SHP77 (cell line): ENCODE measurements around the gene MERTK.
"Not testable (repeated sequence)": the region's sequence is repeated elsewhere in the genome, so short reads cannot be mapped to it uniquely, and the experiment has no call there.

Experiments
- DNase-seq, 2 experiments: peaks; one replicate each; lab custom pipeline; 2025; lab: John Stamatoyannopoulos, UW

The MERTK gene

DNA sequence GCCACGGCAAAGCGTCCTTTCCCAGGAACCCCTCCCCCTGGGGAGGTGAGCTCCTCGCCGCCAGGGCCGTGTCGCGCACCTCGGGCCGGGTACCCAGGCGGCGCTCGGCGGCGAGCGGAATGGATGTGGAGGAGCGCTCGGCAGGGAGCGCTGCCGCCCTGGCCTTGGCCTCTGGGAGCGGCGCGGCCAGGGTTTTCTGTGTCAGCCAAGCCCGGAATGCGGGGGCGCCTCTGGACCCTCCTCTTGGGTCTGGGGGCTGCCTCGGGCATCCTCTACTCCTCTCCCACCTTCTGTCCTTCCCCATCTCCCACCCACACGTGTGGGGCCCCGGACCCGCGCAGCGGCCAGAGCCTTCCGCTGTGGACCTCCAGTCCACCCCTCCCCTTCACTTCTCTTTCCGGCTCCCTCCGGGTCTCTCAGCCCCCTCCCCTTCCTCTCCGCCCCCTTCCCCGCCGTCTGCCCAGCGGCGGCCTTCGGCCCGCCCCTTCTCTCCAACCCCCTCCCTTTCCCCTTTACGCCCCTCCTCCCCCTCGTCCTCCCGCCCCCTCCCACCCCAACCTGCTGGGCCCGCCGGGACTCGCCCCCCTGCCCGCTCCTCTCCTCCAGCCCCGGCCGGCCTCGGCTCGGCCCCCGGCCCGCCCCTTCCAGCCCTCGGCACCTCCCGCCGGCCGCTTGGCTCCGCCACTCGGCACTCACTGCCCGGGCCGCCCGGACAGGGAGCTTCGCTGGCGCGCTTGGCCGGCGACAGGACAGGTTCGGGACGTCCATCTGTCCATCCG is at the start of gene MERTK:
TSS of gene MERTK (plus strand) at position 684 of the 779 bp plus-strand sequence. CDS start 129 bp downstream, outside the sequence.
- DNase-seq = peak; percentile 78 to 83

DNA sequence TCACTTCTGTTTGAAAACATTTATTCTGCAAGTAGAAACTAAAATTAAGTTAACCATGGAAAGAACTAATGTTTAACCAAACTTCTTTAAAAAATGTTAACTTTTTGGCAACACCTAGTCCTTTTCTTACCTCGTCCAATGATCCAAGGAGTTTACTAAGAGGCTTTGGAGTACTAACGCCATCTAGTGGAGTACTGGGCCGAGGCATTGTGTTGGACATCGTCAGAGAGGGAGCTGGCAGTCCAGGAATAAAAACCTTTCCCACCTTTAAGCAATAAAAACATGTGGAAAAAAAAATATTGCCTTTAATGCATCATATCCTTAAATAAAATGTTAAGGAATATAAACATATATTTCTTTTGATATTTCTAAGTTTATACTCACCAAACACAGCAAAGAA is 47.8 kb upstream of the MERTK start:
- DNase-seq = peak; percentile 4 to 13

DNA sequence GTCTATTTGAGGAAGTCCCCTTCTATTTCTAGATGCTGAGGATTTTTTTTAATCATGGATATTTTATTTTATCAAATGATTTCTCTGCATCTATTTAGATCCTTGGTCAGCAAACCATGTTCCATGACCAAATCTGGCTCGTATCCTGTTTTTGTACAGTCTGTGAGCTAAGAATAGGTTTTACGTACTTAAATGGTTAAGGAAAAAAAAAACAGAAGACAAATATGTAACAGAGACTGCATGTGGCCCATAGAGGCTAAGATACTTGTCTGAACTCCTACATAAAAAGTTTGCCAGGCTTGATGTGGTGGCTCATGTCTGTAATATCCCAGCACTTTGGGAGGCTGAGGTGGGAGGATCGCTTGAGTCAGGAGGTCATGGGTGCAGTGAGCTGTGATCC is 45.9 kb upstream of the MERTK start:
- not testable (repeated sequence) for DNase-seq

DNA sequence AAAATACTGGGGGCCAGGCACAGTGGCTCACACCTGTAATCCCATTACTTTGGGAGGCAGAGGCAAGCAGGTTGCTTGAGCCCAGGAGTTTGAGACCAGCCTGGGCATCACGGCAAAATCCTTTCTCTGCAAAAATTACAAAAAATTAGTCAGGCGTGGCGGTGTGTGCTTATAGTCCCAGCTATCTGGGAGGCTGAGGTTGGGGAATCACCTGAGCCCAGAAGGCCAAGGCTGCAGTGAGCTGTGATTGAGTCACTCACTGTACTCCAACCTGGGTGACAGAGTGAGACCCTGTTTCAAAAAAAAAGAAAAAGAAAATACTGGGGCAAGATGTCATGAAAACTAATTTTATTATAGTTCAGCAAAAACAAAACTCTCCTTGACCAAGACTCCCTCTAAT is 38.4 kb upstream of the MERTK start:
- not testable (repeated sequence) for DNase-seq

DNA sequence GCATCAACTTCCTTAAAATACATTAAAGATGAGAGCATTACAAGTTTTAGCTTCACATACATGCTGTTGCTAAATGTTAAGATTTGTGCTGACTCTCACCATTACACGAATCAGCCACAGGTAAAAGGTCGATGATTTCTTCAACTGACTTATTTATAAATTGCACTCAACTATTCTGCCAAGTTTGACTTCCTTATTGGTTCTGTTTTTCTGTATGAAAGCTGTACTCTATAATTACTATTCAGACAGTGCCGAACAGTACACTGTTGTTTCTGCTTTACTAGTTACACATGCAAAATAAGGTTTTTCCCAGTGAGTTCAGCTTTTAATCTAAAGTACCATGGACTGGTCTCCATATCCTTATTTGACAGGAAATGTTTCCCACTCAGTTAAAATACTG is 33.3 kb upstream of the MERTK start:
- DNase-seq = not testable (repeated sequence)

DNA sequence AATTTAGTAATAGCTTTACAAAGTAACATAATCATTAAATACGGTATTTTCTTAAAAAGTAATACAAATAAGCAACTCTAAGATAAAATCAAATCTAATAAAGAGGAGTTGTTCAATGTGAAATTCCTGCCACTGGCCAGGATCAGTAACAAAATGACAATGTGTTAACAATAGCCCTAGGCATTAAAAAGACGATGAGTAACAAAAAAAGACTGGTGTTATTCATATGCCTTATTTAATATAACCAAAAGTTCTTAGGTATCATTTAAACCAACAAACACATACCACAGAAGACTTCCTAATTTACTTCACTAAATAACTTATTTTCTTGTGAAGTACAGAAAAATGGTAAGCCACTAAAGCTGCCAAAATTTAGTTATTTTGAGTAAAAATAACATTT is 25.6 kb upstream of the MERTK start:
- DNase-seq = not testable (repeated sequence)

DNA sequence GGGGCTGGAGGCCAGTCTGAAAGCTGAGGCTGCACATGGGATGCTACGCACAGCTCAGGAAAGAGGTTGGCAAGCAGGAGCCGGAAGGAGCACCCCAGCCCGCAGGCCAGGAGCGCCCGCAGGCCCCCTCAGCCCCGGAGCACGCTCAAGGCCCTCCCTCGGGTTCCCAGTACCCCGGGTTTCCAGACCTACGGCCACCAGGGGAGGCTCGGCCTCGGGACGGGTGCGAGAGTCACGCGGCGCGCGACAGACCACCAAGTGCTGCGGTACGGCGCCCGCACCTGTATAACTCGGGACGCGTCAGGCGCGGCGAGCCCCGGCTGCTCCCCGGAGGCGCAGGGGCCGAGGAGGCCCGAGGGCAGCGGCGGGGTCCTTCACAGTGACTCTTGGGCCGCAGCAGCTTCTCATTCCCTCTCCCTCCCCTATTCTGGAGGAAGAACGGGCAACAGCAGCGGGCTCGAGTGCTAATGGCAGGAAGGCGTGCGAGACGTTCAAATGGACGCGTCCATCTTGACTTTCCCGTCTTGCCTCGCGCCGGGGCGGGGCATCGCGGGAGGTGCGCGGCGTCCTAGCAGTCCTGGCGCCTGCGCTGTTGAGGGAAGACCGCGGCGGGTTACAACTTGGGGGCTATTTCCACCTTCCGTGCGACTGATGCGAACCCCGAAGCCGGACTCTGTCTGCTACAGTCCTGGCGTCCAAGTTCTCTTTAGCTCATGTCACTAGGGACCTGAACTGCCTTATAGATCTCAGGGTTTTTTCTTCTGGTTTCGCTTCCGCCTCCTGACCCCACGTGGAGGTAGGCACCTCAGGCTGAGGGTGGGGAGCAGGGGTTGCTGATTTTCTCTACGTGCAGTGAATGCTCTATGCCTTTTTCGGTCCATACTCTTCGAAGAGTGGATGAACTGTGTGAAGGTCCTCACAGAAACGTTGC is 14.5 kb upstream of the MERTK start, which contains the start of gene ANAPC1:
TSS of gene ANAPC1 (minus strand) at position 533 of the 931 bp plus-strand sequence. CDS start 3,368 bp downstream, outside the sequence.
- peak; percentile 75 to 88 for DNase-seq

DNA sequence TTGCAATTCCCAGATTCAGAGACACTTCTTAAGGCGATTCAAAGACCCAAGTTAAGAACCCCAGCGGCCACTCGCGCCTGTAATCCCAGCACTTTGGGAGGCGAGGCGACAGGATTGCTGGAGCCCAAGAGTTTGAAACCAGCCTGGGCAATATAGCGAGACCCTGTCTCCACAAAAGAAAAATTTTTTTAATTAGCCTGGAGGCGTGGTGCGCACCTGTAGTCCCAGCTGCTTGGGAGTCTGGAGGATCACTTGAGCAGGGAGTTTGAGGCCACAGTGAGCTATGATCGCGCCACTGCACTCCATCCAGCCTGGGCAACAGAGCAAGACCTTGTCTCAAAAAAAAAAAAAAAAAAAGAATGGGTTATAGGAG is 13.8 kb upstream of the MERTK start:
- DNase-seq = peak in 1 of 2 experiments; percentile 26

DNA sequence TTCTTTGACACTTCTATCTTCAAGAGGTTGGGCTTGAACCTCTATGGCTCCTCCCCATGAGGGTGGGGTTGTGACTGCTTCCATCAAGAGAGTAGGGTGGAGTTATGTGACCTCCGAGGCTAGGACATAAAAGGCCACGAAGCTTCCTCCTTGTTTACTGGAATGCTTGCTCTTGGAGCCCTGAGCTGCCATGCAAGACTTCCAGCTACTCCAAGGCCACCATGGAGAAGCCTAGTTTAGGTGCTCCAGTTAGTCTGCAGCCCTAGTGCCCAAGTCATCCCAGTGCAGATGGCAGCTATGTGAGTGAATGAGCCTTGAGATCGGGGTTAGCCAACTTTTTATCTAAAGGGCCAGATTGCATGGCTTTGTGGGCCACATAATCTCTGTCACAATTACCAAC is 2.4 kb upstream of the MERTK start:
- DNase-seq = no peak

DNA sequence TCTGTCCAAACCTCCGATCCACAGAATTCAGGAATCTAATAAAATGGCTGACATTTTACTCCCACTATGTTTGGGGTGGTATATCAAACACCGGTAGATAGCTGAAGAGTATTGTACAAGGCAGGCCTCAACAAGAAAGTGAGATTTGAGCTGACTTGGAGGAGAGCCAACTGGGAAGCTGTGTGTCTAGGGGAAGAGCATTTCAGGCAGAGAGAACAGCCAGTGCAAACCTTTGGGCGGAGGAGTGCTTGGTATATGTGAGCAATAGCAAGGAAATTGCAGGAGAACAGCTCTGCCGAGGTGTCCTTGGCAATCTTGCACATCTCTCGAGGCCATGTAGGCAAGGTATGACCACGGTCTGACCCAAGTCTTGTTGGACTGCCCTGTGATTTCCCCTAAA is 1.8 kb upstream of the MERTK start:
- DNase-seq = no peak

DNA sequence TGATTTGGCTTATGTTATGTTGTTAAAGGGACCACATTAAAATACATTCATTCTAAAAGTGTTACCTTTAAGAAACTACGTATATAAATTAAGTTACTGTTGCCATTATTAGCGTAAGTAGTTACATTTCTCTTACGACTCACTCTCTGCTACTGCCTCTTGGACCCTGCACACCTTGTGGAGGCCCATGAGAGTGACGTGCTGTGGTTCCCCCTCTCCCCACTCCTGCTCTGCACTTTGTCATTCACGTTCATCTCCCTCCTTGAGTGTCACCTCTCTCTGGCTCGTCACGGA is 830 bp upstream of the MERTK start:
- DNase-seq = no peak

DNA sequence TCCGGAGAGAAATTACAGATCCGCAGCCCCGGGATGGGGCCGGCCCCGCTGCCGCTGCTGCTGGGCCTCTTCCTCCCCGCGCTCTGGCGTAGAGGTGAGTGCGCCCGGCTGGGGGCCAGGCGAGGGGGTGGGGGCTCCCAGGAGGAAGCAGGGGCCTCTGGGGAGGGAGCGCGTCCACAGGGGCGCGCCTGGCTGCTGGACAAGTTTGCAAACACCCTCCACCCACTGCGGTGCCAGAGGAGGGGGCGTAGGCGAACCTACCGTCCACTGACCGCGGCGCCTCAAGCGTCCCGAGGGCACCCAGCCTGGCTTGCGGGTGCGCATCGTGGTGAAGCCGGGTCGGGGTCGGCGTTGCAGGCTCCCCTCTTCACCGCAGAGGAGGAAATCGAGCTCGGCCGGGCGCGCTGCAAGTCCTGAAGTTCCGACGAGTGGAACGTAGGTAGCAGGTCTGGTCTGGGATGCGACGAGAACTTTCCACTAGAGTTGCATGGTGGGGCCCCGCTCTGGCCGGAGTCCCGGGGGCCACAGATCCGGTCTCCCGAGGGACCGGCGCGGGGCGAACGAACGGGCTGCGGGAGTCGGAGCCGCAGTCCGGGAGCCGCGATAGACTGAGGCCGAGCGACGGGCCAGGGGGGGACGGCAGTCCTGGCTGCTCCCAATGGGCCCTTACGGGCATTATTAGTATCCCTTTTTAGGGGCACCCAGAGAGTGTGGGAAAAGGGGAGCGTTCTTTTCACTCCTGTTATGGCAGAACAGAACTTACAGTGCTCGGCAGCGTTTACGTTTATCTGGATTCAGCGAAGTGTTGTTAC is 502 bp downstream of the MERTK start:
- DNase-seq = no peak

DNA sequence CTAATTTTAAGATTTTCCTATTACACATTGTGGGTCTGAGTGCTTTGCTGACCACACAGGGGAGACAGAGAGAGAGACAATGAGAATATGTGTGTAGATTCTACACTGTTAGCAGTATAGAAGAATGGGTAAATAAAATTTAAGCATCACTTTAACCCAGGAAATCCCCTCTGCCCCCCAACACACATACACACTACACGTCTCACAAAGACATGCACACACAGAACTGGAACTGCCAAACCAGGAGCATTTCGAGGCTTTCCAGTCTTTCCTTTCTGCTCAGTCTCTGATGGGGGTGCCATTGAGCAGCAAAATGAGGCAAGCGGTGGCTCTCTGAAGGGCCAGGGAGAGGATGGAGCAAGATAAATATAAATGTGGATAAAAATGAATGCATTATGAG is 2.5 kb downstream of the MERTK start:
- peak; percentile 12 to 44 for DNase-seq

DNA sequence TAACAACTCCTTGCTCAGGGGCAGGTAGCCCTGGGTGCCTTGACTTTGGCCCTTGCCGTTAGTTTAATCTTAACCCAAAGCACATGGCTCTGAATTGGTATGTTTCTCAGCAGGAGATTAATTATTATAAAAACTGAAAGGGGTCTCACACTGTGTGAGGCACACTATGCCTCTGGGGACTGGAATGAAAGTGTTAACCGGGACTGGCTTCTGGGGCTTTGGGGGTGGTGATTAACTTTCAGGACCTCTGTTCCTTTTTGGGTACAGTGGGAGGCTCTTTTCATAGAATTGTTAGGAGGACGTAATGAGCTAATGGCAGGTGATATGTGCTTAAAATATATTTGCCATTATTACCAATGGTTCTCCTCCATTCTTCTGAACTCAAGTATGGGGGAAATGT is 5.1 kb downstream of the MERTK start:
- no peak for DNase-seq

DNA sequence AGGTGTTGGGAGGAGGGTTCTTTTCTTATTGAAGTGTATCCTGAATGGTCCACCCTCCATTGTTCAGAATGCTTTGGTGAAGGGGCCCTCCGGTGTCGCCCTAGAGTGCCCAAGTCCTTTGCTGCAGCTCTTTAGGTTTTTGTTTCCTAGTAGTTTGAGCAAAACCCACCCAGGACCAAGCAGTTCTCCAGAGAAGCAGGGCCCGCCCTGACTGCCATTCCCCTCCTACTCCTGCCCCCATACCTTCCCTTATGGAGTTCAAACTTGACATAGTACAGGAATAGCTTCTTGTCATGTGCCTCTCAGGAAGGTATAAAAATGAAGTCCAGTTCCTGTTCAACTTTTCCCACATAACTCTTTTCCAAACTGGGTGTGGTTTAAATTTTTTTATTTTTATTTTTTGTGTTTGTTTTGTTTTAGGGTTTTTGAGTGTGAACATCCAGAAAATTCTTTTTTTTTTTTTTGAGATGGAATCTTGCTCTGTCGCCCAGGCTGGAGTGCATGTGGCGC is 5.6 kb downstream of the MERTK start:
- no peak for DNase-seq

DNA sequence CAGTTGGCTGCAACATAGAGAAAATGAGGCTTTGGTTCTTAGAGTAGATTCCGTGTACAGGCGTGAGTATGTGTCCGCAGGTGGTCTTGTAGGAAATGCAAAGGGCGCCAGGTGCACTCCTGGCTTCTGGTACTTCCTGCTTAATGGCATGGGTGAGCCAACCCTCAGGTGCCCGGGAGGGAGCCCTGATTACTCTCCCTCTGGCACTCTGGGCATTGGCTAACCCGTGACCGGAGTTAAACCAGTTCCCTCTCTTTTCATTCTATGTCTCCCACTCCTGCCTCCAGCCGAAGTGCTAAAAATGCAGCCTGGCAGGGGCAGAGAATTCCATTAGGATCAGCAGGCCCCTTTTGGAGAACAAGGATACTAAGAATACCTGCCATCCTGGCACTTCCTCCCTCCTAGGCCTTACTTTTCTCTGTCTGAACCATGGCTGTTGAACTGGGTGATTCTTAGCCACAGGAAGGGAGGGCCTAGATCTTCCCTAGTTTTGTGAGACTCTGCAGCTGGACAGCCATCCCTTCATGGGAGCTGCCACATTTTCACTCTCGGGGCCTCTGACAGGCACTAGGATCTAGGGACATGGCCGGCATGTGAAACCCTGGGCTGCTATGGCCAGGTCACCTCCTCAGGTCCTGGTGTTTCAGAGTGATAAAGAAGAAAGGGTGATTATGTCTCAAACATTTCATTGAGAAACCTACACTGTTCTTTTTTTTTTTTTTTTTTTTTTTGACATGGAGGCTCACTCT is 6.5 kb downstream of the MERTK start:
- no peak for DNase-seq

DNA sequence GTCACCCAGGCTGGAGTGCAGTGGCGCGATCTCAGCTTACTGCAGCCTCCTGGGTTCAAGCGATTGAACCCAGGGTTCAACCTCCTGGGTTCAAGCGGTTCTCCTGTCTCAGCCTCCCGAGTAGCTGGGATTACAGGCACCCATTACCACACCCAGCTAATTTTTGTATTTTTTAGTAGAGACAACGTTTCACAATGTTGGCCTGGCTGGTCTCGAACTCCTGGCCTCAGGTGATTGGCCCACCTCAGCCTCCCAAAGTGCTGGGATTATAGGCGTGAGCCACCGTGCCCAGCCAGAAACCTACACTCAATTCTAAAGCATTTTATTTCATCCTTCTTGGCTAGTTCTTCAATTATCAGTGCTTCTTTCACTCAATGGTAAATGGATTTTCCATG is 7.1 kb downstream of the MERTK start:
- DNase-seq = not testable (repeated sequence)

DNA sequence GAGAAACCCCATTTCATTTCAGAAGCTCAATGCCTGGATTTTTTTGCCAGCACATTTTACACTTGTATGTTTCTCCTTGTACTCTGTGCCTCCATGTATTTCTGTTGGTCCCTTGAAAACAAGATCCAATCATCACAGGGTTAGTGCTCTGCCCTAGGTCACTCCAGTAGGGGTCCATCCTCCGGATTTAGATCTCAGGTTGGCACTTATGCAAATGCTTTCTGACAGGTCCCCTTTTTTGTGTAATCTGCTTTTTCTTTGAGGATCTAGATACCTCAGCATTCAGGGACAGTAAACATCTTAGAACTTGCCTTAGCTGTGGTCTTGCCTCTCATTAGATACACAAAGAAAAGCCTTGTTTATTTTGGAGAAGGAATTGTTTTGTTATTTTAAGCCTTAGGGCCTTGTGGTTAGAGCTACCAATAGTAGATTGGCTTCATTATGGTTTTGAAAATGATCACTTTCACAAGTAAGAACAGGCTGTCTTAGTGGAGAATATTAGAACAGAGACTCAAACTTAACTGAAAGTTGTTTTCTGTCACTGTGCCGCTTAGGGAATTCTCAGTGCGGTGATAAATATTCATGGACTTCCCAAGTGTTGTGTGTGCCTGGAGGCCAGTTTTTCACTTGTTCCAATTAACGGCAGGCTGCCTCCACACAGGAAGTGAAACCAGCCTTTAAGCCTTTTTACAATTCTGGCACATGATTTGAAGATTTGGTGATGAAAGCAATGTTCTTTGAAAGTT is 7.8 kb downstream of the MERTK start:
- DNase-seq = no peak

DNA sequence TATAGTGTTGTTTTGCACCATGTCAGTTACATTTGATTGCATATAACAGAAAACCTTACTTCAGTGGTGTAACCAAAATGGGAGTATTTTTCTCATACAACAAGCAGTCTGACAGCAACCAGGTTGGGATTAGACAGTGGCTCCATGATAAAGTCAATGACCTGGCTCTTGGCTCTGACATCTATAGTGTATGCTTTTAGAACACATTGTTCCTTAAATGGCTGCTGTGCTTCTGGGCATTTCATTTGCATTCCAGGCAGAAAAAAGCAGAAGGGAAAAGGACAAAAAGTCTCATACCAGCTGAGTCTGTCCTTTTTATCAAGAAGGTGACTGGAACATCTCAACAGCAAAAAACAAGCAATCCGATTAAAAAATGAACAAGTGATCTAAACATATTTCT is 10.2 kb downstream of the MERTK start:
- DNase-seq = no peak

DNA sequence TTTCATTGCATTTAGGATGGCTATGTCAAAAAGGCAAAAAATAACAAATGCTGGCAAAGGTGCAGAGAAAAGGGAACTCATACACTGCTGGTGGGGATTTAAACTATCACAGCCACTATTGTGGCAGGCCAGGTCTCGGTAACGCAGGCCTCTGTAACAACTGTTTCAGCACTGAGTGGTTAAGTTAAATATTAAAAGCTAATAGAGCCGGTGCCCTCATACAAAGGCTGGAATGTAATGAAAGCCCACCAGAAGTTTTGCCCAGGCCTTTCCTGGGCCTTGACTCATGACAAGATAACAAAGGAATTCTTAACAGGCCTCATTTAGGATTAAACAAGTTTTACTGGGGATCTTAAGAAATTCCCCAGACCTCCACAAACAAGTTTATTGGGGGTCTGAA is 10.7 kb downstream of the MERTK start:
- DNase-seq = no peak

DNA sequence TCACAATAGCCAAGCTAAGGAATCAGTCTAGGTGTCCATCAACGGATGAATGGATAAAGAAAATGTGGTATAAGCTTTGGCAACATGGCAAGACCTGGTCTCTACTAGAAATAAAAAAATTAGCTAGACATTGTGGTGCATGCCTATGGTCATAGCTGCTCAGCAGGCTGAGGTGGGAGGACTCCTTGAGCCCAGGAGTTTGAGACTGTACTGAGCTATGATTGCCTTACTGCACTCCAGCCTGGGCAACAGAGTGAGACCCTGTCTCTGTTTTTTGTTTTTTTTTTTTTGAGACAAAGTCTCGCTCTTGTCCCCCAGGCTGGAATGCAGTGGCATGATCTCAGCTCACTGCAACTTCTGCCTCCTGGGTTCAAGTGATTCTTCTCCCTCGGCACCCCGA is 11.6 kb downstream of the MERTK start:
- DNase-seq = not testable (repeated sequence)
